ENCODE measurements around the gene MACROH2A2.
"Not testable (repeated sequence)": the region's sequence is repeated elsewhere in the genome, so short reads cannot be mapped to it uniquely, and the experiment has no call there.

The MACROH2A2 gene

DNA sequence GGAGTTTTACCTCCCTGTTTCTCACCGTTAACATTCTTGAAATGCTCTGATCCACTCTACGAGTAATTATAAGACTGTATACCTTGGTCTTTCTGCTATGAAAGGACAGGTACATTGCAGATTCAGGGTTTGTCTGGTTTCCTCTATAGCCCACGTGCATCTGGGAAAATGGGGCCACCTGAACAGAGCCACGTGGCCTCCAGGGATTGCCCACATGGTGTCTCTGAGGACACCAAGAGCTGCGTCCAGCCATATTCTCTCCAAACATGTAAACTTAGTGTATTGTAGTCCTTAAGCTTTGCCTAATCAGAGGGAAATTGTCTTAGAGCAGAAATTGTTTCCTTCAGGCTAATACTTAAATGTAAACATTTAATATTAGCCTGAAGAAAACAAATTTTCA, 16.7 kb downstream of the MACROH2A2 start:
- H3K4me3 ChIP-seq (ENCODE audit: low read depth, low read length), result no peak overlapping the region
- no peak for DNase-seq (ENCODE audit: low read depth)
- TF ChIP-seq, protein P1, sequence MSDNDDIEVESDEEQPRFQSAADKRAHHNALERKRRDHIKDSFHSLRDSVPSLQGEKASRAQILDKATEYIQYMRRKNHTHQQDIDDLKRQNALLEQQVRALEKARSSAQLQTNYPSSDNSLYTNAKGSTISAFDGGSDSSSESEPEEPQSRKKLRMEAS (IDR thresholded peaks at IDR 0.05; ENCODE audit: low read depth, low read length), result peak; percentile 38
- no peak for TF ChIP-seq MYC (IDR thresholded peaks at IDR 0.05; ENCODE audit: low read depth, low read length)

DNA sequence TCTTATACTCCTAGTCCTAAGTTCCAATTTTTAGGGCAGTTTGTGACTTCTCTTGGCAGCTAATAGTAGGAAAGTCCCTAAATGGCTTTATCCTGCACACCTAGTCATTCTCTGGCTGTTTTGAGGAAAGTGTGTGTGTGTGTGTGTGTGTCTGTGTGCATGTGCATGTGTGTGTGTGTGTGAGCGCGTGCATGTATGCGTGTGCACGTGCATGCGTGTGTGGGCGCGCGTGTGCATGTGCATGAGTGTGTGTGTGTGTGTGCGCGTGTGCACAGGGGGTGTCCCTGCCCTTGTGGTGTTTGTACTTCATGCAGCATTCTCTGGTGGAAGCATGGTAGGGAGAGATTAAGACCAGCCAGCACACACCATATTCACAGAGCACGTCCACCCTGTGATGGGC, 18.2 kb downstream of the MACROH2A2 start:
- DNase-seq (ENCODE audit: low read depth), result no peak
- no peak overlapping the region for H3K4me3 ChIP-seq (ENCODE audit: low read depth, low read length)
- TF ChIP-seq POLR2A (IDR thresholded peaks at IDR 0.05; ENCODE audit: extremely low read depth, insufficient read length) (no peak), MYC (IDR thresholded peaks at IDR 0.05; ENCODE audit: low read depth, low read length) (no peak)
- TF ChIP-seq, protein P1 (IDR thresholded peaks at IDR 0.05; ENCODE audit: low read depth, low read length), result no peak
- TF ChIP-seq, protein P2, sequence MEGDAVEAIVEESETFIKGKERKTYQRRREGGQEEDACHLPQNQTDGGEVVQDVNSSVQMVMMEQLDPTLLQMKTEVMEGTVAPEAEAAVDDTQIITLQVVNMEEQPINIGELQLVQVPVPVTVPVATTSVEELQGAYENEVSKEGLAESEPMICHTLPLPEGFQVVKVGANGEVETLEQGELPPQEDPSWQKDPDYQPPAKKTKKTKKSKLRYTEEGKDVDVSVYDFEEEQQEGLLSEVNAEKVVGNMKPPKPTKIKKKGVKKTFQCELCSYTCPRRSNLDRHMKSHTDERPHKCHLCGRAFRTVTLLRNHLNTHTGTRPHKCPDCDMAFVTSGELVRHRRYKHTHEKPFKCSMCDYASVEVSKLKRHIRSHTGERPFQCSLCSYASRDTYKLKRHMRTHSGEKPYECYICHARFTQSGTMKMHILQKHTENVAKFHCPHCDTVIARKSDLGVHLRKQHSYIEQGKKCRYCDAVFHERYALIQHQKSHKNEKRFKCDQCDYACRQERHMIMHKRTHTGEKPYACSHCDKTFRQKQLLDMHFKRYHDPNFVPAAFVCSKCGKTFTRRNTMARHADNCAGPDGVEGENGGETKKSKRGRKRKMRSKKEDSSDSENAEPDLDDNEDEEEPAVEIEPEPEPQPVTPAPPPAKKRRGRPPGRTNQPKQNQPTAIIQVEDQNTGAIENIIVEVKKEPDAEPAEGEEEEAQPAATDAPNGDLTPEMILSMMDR (IDR thresholded peaks at IDR 0.05; ENCODE audit: low read depth, low read length), result no peak

DNA sequence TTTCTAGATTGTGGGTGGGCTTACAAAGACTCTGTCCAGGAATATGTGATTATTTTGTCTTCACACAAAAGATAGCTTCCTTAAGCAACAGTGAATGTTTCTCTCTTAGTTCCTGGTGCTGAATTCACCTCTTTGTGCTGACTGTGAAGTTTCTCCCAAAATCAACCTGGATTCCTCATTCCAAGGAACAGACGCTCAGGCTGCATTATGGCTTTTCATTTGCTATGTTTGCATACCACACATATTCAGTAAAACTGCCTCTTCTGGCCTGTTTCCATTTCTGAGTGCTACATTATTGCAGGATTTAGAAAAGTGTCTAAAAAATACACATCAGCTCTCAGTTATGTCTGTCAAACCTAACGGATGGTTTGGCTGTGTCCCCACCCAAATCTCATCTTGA, 21.5 kb downstream of the MACROH2A2 start:
- H3K4me3 ChIP-seq (ENCODE audit: low read depth, low read length), result no peak overlapping the region
- TF ChIP-seq POLR2A (IDR thresholded peaks at IDR 0.05; ENCODE audit: extremely low read depth, insufficient read length) (no peak), MYC (IDR thresholded peaks at IDR 0.05; ENCODE audit: low read depth, low read length) (no peak)
- TF ChIP-seq, protein P2 (IDR thresholded peaks at IDR 0.05; ENCODE audit: low read depth, low read length), result no peak
- TF ChIP-seq, protein P1 (IDR thresholded peaks at IDR 0.05; ENCODE audit: low read depth, low read length), result no peak
- DNase-seq (ENCODE audit: low read depth), result no peak

DNA sequence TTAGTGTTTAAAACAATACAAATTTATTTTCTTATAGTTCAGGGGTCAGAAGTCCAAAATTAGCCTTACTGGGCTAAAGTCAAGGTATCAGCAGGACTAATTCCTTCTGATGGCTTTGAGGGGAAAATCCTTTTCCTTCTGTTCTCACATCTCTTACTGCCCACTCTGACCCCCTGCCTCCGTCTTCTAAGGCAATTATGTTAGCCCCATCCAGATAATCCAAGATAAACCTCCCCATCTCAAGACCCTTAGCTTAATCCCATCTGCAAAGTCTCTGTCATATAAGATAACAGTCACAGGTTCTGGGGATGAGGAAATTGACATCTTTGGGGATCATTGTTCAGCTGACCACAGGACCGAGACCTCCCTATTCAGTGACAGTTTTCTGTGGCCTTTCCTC, 22.3 kb downstream of the MACROH2A2 start:
- TF ChIP-seq MYC (IDR thresholded peaks at IDR 0.05; ENCODE audit: low read depth, low read length) (no peak), POLR2A (IDR thresholded peaks at IDR 0.05; ENCODE audit: extremely low read depth, insufficient read length) (no peak)
- TF ChIP-seq, protein P1 (IDR thresholded peaks at IDR 0.05; ENCODE audit: low read depth, low read length), result no peak
- TF ChIP-seq, protein P2 (IDR thresholded peaks at IDR 0.05; ENCODE audit: low read depth, low read length), result no peak
- DNase-seq (ENCODE audit: low read depth), result no peak
- no peak overlapping the region for H3K4me3 ChIP-seq (ENCODE audit: low read depth, low read length)

DNA sequence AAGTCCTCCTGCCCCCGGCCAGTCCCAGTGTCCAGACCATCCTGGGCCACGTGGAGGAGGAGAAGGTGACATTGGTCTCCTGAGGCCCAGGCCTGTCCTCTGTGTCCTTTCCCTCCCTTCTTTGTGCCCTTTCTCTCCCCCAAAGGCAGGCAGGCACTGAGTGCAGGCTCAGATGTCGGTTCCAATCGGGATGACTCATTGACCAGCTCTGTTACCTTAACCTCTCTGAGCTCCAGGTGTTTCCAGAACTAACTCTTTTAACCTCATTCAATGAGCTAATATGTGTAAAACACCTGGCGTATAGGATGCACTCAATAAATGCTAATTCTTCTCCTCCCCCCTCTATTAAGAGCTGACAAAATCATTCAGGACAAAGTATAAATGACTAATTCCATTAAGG, 25.7 kb downstream of the MACROH2A2 start:
- no peak overlapping the region for H3K4me3 ChIP-seq (ENCODE audit: low read depth, low read length)
- no peak for DNase-seq (ENCODE audit: low read depth)
- no peak for TF ChIP-seq POLR2A (IDR thresholded peaks at IDR 0.05; ENCODE audit: extremely low read depth, insufficient read length)
- TF ChIP-seq MYC (IDR thresholded peaks at IDR 0.05; ENCODE audit: low read depth, low read length), result no peak
- TF ChIP-seq, protein P1 (IDR thresholded peaks at IDR 0.05; ENCODE audit: low read depth, low read length), result no peak
- TF ChIP-seq, protein P2 (IDR thresholded peaks at IDR 0.05; ENCODE audit: low read depth, low read length), result no peak

DNA sequence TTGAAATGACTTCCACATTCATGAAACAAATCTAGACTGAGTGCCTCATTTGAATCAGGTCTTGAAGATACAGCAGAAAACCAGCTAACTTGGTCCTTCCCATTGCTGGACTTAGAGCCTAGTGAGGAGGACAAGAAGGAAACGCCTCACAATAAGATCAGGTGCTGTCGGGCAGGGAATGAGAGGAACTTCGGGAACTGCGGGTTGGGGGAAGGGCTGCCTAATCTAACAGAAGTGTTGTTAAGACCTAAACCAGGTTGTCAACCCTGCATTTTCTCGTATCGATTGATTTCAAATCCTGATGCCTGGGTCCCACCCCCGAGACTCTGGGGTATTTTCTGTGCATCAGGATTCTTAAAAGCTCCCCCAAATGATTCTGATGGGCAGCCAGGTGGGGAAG, 26.3 kb downstream of the MACROH2A2 start:
- no peak overlapping the region for H3K4me3 ChIP-seq (ENCODE audit: low read depth, low read length)
- DNase-seq (ENCODE audit: low read depth), result no peak
- TF ChIP-seq, protein P2 (IDR thresholded peaks at IDR 0.05; ENCODE audit: low read depth, low read length), result no peak
- TF ChIP-seq MYC (IDR thresholded peaks at IDR 0.05; ENCODE audit: low read depth, low read length), result no peak
- TF ChIP-seq, protein P1 (IDR thresholded peaks at IDR 0.05; ENCODE audit: low read depth, low read length), result no peak
- no peak for TF ChIP-seq POLR2A (IDR thresholded peaks at IDR 0.05; ENCODE audit: extremely low read depth, insufficient read length)

DNA sequence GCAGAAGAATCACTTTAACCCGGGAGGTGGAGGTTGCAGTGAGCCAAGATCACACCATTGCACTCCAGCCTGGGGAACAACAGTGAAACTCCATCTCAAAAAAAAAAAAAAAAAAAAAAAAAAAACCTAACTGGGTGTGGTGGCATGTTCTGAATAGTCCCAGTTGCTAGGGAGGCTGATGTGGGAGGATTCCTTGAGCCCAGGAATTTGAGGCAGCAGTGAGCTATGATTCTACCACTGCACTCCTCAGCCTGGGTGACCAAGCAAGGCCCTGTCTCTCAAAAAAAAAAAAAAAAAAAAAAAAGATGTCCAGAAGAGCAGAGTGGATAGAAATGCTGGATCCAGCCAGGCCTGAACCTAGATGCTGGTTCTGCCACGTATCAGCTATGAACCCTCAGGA, 28.1 kb downstream of the MACROH2A2 start:
- not testable (repeated sequence) for H3K4me3 ChIP-seq (ENCODE audit: low read depth, low read length); DNase-seq (ENCODE audit: low read depth)
